Suprapubic skin (tissue), 4 donors: ENCODE results near the gene EFNB1.

Source experiments
- EP300 ChIP-seq: sonication (generic); formaldehyde crosslinking; IDR thresholded peaks from one replicate; pipeline ENCODE4 v1.6.1; 2017; ENCODE audit warnings: antibody characterized with exemption
- POLR2AphosphoS5 ChIP-seq, 3 donors: sonication (generic); formaldehyde crosslinking; IDR thresholded peaks; one replicate each; pipeline ENCODE4 v1.6.1; 2017; ENCODE audit warnings: antibody characterized with exemption in 3 of 3

- no peak for TF ChIP-seq POLR2AphosphoS5 (IDR thresholded peaks at IDR 0.05)
- no peak for TF ChIP-seq EP300
Measured at GRCh38 chrX:68865926-68866325, 37.1 kb downstream of the EFNB1 start.
